Epithelial cell of alveolus of lung (primary cell): ENCODE measurements around the gene PDZD2. TPM values are rescaled to one million over a fixed set of nuclear protein-coding genes. Genes with fewer than 3 reads are reported as not detected.

Source experiments
- total RNA-seq: library from RNA; depleted of rRNA; stranded (reverse); fragments of >200 nt; gene quantifications from 2 replicates; pipeline ENCODE4 v1.2.1, GENCODE V29; 2015

Gene PDZD2
- total RNA-seq, result 0.16 and 2.1 TPM in 2 replicates

DNA sequence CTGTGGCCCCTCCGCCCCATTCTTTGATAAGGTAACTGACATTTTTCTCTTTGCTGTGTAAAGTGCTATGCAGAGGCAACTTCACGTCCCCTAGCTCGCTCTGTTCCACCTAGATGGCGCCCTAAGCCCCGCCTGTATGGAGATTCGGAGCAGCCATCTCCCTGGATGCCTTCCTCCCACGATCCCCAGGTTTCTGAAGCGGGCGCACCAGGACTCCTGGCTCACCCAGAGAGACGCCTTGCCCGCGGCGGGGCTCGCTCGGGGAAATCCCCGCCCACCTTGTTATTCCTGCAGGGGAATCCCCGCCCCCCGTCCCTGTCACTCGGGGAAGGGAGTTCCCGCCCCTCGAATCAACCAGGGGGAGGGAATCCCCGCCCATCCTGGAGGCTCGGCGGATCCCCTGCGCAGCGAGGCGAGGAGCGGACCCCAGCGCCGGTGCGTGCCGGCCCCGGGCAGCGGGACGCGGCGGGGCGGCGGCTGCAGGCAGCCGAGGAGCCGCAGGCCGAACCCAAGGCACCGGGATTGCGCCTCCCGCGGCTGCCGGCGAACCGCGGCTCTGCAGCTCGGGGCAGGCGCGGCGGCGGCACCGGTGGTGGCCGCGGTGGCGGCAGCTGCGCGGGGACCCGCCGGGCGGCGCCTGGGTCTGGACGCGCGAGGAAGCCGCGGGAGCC, at the start of gene PDZD2:
Gene PDZD2 (plus strand): TSS at position 384 of the 671 bp plus-strand sequence.

Other genes starting within 250 kb of the PDZD2 start
- 37.6 and 37.8 TPM in 2 replicates for gene DROSHA, start 107.0 kb upstream of the PDZD2 start, total RNA-seq
- gene C5orf22, start 106.8 kb upstream of the PDZD2 start, total RNA-seq, result 22.9 and 28.9 TPM in 2 replicates